GM12878 (cell line): ENCODE measurements around the gene CDON. TPM values are rescaled to one million over a fixed set of nuclear protein-coding genes. Genes with fewer than 3 reads are reported as not detected.

Experiments
- ATAC-seq: fragments of 200-7000 bp; cut with Tn5 transposase; 3 replicates; pipeline ENCODE4 v1.9.1; 2020; ENCODE audit warnings: mild to moderate bottlenecking, moderate library complexity
- BruUV-seq: library from RNA; stranded (reverse); fragments of 400-500 nt; replicated peaks from 2 replicates; lab custom pipeline; 2021; lab: Mats Ljungman, UMichigan
- CTCF ChIA-PET: fragments of 300-600 bp; sonication (Branson Sonifier 250); formaldehyde crosslinking; extraction: SDS; loops from one replicate; lab custom pipeline; 2021; ENCODE audit warnings: inconsistent platforms; lab: Yijun Ruan, JAX
- POLR2A ChIA-PET: fragments of 350-600 bp; formaldehyde crosslinking; extraction: SDS; loops from one replicate; lab custom pipeline; 2021; ENCODE audit warnings: inconsistent platforms; lab: Charles Lee
- RAD21 ChIA-PET: fragments of 300-600 bp; sonication (Branson Sonifier 250); formaldehyde crosslinking; loops from one replicate; lab custom pipeline; 2023; ENCODE audit warnings: antibody characterized with exemption; ENCODE audit not compliant: unreplicated experiment; lab: Charles Lee
- SMC1A ChIA-PET: fragments of 300-600 bp; sonication (Branson Sonifier 250); formaldehyde crosslinking; loops from one replicate; lab custom pipeline; 2023; ENCODE audit not compliant: unreplicated experiment, uncharacterized antibody; lab: Charles Lee
- DNase-seq: peaks from one replicate; pipeline ENCODE4 v3.0.0-alpha.2; 2011; ENCODE audit warnings: low read depth, low spot score
- FAIRE-seq: peaks from 3 replicates; lab custom pipeline; 2011; peaks lifted over from hg19 to GRCh38; lab: Jason Lieb, UNC
- H2AFZ ChIP-seq: 2 replicates; pipeline ENCODE4 v1.6.0; 2011; ENCODE audit warnings: low read depth, low read length, control low read depth; ENCODE audit not compliant: control insufficient read depth
- H3K27ac ChIP-seq: 2 replicates; pipeline ENCODE4 v1.5.1; 2011; ENCODE audit warnings: control low read depth; ENCODE audit not compliant: control insufficient read depth, insufficient read depth
- H3K27me3 ChIP-seq, 2 experiments: replicated peaks in 1 of 2; 2 replicates each; pipeline versions ENCODE4 v1.6.0 to v1.6.1; 2011; ENCODE audit warnings: low read length in 1 of 2; ENCODE audit not compliant: control insufficient read depth in 2 of 2, insufficient read depth in 2 of 2
- H3K36me3 ChIP-seq, 2 experiments: 2 replicates each; pipeline ENCODE4 v1.5.1; 2011; ENCODE audit warnings: low read length in 1 of 2; ENCODE audit not compliant: control insufficient read depth in 2 of 2, insufficient read depth in 2 of 2
- H3K4me1 ChIP-seq: 2 replicates; pipeline ENCODE4 v1.6.1; 2011; ENCODE audit warnings: mild to moderate bottlenecking, low read length, moderate library complexity, mixed read lengths; ENCODE audit not compliant: control insufficient read depth, insufficient read depth
- H3K4me2 ChIP-seq: 2 replicates; pipeline ENCODE4 v1.6.0; 2011; ENCODE audit warnings: control low read depth; ENCODE audit not compliant: control insufficient read depth, insufficient read depth
- H3K4me3 ChIP-seq: fragments of 200-600 bp; sonication (generic); 2 replicates; pipeline ENCODE4 v1.5.1; 2016
- H3K79me2 ChIP-seq: 2 replicates; pipeline ENCODE4 v1.6.0; 2011; ENCODE audit warnings: low read length; ENCODE audit not compliant: control insufficient read depth, insufficient read depth
- H3K9ac ChIP-seq: 2 replicates; pipeline ENCODE4 v1.8.0; 2011; ENCODE audit warnings: low read length, control low read depth, mixed read lengths; ENCODE audit not compliant: control insufficient read depth, insufficient read depth
- H3K9me3 ChIP-seq: replicated peaks from 3 replicates; pipeline ENCODE4 v1.5.1; 2011; ENCODE audit warnings: mild to moderate bottlenecking, low read length; ENCODE audit not compliant: control insufficient read depth, insufficient read depth
- H4K20me1 ChIP-seq: 2 replicates; pipeline ENCODE4 v1.6.0; 2011; ENCODE audit not compliant: control insufficient read depth, insufficient read depth
- CREB1 ChIP-seq: IDR thresholded peaks from 2 replicates; pipeline ENCODE4 v1.6.1; 2012; ENCODE audit warnings: low read depth, mild to moderate bottlenecking, inconsistent platforms
- KDM1A ChIP-seq: fragments of 200-600 bp; sonication (generic); IDR thresholded peaks from 2 replicates; pipeline ENCODE4 v1.6.1; 2016; ENCODE audit warnings: borderline replicate concordance
- MXI1 ChIP-seq: fragments of 150-350 bp; IDR thresholded peaks from 2 replicates; pipeline ENCODE4 v1.6.1; 2011; ENCODE audit warnings: low read depth, mild to moderate bottlenecking, inconsistent platforms, low read length, improper control_type of control experiment
- MYB ChIP-seq: fragments of 150-350 bp; IDR thresholded peaks from 2 replicates; pipeline ENCODE4 v1.6.1; 2014; ENCODE audit warnings: mild to moderate bottlenecking, low read depth, low read length, borderline replicate concordance
- NFYA ChIP-seq: IDR thresholded peaks from 2 replicates; pipeline ENCODE4 v1.6.1; 2011; ENCODE audit warnings: low read depth, mild to moderate bottlenecking, low read length, improper control_type of control experiment, borderline replicate concordance
- SMARCA5 ChIP-seq: fragments of 450-650 bp; IDR thresholded peaks from 2 replicates; pipeline ENCODE4 v1.6.1; 2017; ENCODE audit warnings: mild to moderate bottlenecking
- TBL1XR1 ChIP-seq: IDR thresholded peaks from 2 replicates; pipeline ENCODE4 v1.6.1; 2012; ENCODE audit warnings: low read depth, low read length, improper control_type of control experiment
- ZNF384 ChIP-seq: IDR thresholded peaks from 2 replicates; pipeline ENCODE4 v1.6.1; 2012; ENCODE audit warnings: low read depth, mild to moderate bottlenecking, low read length, improper control_type of control experiment, borderline replicate concordance
- WGBS: methylation state at CpG from one replicate; pipeline ENCODE4 v1.1.6; 2016; ENCODE audit warnings: low lambda C conversion rate; ENCODE audit not compliant: insufficient replicate concordance, insufficient coverage; ENCODE audit errors: missing lambda C conversion rate; 5-methylcytosine and 5-hydroxymethylcytosine counted together
- in situ Hi-C: fragments of 300-500 bp; cut with MboI; formaldehyde crosslinking; loops from 9 replicates; pipeline ENCODE4 v1.14.3; 2018; ENCODE audit warnings: mixed read lengths
- intact Hi-C: fragments of 100-400 bp; cut with micrococcal nuclease; formaldehyde crosslinking; loops from one replicate; pipeline ENCODE4 v1.14.2; 2022; ENCODE audit not compliant: unreplicated experiment
- polyA plus RNA-seq, 11 experiments: library from polyadenylated mRNA; depleted of rRNA in 4 of 11; unstranded in 6 of 11; stranded (reverse) in 5 of 11; fragments of >200 nt; fragmentation: Nextera tagmentation in 4 of 11; fragmentation: Illumina TruSeq in 1 of 11; extraction: Ambion mirVana in 4 of 11; extraction: Trizol in 1 of 11; gene quantifications; 1 replicate in 1 of 11; 2 replicates in 10 of 11; pipeline versions ENCODE4 v1.2.1 to v1.2.3, GENCODE V29; 2011 to 2016; ENCODE audit warnings: inconsistent platforms in 2 of 11, missing spikeins in 2 of 11, low read depth in 1 of 11
- total RNA-seq, 4 experiments: library from RNA; depleted of rRNA in 3 of 4; stranded (reverse); fragments of >200 nt in 3 of 4; fragmentation: Illumina TruSeq in 1 of 4; extraction: Trizol in 1 of 4; gene quantifications; 2 replicates each; pipeline versions ENCODE4 v1.2.1 to v1.2.3, GENCODE V29; 2013 to 2021
- TF ChIP-seq, protein P1 (sequence below): fragments of 450-650 bp; IDR thresholded peaks from 2 replicates; pipeline ENCODE4 v1.6.1; 2017; ENCODE audit warnings: mild to moderate bottlenecking, low read depth, inconsistent platforms; ENCODE audit not compliant: poor library complexity, severe bottlenecking
- TF ChIP-seq, protein P2 (sequence below): IDR thresholded peaks from 2 replicates; pipeline ENCODE4 v1.6.1; 2011; ENCODE audit warnings: mild to moderate bottlenecking, low read depth, low read length, moderate library complexity; ENCODE audit not compliant: insufficient replicate concordance
- TF ChIP-seq, protein P3 (sequence below): fragments of 450-650 bp; IDR thresholded peaks from 2 replicates; pipeline ENCODE4 v1.6.1; 2017; ENCODE audit warnings: borderline replicate concordance

The CDON gene
- total and polyA plus RNA-seq, 10 of the 15 experiments (the other 5 are each of a cell fraction or from before 2014, with no cell fraction given): 0.07 to 4.2 (median 0.36) TPM

DNA sequence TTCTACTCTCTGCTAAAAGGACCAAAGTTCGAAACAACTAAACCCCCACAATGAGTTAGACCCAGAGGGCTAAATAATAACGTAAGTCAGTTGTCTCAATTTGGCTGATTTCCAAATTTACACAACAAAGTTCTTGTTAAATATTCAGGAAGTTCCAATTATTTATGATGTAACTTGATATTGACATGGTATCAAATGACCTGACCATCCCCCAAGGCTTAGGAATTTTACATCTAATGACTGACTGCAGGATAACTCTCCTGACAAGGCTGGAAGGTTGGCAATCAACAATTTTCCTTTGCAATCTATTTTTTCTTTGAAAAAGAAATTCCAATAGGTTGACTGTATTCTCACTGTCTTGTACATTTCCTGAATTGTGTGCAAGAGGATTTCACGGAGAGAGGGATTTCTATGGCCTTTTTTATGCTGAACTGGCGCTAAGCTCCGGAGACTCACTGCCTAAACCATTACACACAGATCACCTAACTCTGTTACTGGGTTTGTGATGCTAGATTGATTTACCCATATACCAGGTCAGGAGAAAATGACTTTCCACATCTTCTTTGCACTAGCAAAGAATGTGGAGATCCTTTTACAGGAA is 9.6 kb upstream of the CDON start:
- in situ Hi-C loops: no loop called here
- ChIA-PET CTCF (interaction anchor here (1.2 kb wide), 1 partner anchor 10 kb away, joined by 3 read pairs; no protein-coding TSS in a partner anchor), SMC1A (interaction anchor here (0.9 to 1.4 kb wide), 4 partner anchors 11 to 130 kb away, joined by 3 to 5 read pairs (median 4); no protein-coding TSS in a partner anchor), POLR2A (interaction anchor here (0.9 kb wide), 1 partner anchor 8 kb away, joined by 3 read pairs; no protein-coding TSS in a partner anchor), RAD21 (interaction anchor here (2.0 kb wide), 1 partner anchor 130 kb away, joined by 5 read pairs; no protein-coding TSS in a partner anchor)
- H3K79me2 ChIP-seq: no peaks in the 10 kb centered on the region
- TF ChIP-seq MXI1: no peak
- WGBS: 43% methylated on average over 5 of the region's 5 CpGs
- FAIRE-seq (no peak), DNase-seq (no peak), ATAC-seq (peak; percentile 42; the same call in 2 of the 3 replicates)
- H2AFZ ChIP-seq: no peak overlapping the region
- no peaks in the 10 kb centered on the region; a peak in 1 of 4 replicates for H3K27me3 ChIP-seq
- no peaks in the 10 kb centered on the region for H3K9me3 ChIP-seq
- H3K36me3 ChIP-seq: no peaks in the 10 kb centered on the region
- H3K4me1 ChIP-seq: no peaks in the 10 kb centered on the region
- intact Hi-C loops: no loop called here
- H3K4me2 ChIP-seq: no peak overlapping the region
- no TSS peak for BruUV-seq
- no peak overlapping the region for H3K4me3 ChIP-seq
- H3K9ac ChIP-seq: no peak overlapping the region
- H4K20me1 ChIP-seq: no peaks in the 10 kb centered on the region
- no peak overlapping the region for H3K27ac ChIP-seq

DNA sequence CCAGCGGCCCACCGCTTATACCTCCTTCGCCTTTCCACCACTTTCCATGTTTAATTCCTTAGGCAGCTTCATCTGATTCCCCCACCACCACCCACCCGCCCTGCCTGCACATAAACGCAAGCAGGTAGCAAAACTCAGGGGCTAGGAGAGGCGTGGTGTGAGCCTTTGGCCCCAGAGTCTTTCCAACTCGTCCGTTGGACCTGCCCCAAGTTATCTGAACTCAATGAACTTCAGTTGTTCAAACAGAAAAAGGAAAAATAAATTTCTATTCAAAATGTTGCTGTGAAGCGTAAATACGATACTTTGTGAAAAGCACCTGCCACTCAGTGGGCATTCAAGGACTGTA is 814 bp upstream of the CDON start:
- Histone ChIP-seq H3K36me3 (no peaks in the 10 kb centered on the region), H2AFZ (peak overlapping the region; percentile 73), H3K4me3 (peak overlapping the region; percentile 49; the same call in 1 of the 2 replicates), H3K4me2 (peak overlapping the region; percentile 63), H3K27ac (no peak overlapping the region), H4K20me1 (no peaks in the 10 kb centered on the region), H3K79me2 (no peaks in the 10 kb centered on the region; the same call in 1 of the 2 replicates), H3K9me3 (no peaks in the 10 kb centered on the region), H3K9ac (no peak overlapping the region), H3K4me1 (no peaks in the 10 kb centered on the region), H3K27me3 (peaks cover 1 to 14% of the 10 kb centered on the region in 2 experiments)
- BruUV-seq: no TSS peak
- ChIA-PET SMC1A (no interaction called here), POLR2A (interaction anchor here (0.9 kb wide), 1 partner anchor 51 kb away, joined by 3 read pairs; no protein-coding TSS in a partner anchor), RAD21 (no interaction called here), CTCF (interaction anchor here (1.0 to 2.4 kb wide), 2 partner anchors 121 to 130 kb away, joined by 3 to 10 read pairs; no protein-coding TSS in a partner anchor)
- 26% methylated on average over 10 of the region's 10 CpGs for WGBS
- ATAC-seq: no peak
- no peak for DNase-seq
- intact Hi-C loops: loop anchor here (2.0 to 5.0 kb wide), 2 partner anchors 125 to 141 kb away; no protein-coding TSS in a partner anchor
- in situ Hi-C loops: no loop called here
- no peak for FAIRE-seq
- TF ChIP-seq, protein P1, sequence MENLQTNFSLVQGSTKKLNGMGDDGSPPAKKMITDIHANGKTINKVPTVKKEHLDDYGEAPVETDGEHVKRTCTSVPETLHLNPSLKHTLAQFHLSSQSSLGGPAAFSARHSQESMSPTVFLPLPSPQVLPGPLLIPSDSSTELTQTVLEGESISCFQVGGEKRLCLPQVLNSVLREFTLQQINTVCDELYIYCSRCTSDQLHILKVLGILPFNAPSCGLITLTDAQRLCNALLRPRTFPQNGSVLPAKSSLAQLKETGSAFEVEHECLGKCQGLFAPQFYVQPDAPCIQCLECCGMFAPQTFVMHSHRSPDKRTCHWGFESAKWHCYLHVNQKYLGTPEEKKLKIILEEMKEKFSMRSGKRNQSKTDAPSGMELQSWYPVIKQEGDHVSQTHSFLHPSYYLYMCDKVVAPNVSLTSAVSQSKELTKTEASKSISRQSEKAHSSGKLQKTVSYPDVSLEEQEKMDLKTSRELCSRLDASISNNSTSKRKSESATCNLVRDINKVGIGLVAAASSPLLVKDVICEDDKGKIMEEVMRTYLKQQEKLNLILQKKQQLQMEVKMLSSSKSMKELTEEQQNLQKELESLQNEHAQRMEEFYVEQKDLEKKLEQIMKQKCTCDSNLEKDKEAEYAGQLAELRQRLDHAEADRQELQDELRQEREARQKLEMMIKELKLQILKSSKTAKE: no peak
- no peak for TF ChIP-seq ZNF384
- no peak for TF ChIP-seq MYB
- TF ChIP-seq KDM1A: no peak
- no peak for TF ChIP-seq NFYA
- TF ChIP-seq TBL1XR1: no peak
- TF ChIP-seq, protein P2, sequence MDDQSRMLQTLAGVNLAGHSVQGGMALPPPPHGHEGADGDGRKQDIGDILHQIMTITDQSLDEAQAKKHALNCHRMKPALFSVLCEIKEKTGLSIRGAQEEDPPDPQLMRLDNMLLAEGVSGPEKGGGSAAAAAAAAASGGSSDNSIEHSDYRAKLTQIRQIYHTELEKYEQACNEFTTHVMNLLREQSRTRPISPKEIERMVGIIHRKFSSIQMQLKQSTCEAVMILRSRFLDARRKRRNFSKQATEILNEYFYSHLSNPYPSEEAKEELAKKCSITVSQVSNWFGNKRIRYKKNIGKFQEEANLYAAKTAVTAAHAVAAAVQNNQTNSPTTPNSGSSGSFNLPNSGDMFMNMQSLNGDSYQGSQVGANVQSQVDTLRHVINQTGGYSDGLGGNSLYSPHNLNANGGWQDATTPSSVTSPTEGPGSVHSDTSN: no peak
- TF ChIP-seq CREB1: no peak
- TF ChIP-seq SMARCA5: no peak
- TF ChIP-seq, protein P3, sequence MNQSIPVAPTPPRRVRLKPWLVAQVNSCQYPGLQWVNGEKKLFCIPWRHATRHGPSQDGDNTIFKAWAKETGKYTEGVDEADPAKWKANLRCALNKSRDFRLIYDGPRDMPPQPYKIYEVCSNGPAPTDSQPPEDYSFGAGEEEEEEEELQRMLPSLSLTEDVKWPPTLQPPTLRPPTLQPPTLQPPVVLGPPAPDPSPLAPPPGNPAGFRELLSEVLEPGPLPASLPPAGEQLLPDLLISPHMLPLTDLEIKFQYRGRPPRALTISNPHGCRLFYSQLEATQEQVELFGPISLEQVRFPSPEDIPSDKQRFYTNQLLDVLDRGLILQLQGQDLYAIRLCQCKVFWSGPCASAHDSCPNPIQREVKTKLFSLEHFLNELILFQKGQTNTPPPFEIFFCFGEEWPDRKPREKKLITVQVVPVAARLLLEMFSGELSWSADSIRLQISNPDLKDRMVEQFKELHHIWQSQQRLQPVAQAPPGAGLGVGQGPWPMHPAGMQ: no peak
